Measurements from ENCODE around the gene DAW1. TPM values are rescaled to one million over a fixed set of nuclear protein-coding genes. Genes with fewer than 3 reads are reported as not detected.

Gene DAW1
- total and polyA plus RNA-seq, 10 of the 15 experiments (the other 5 are each of a cell fraction or from before 2014, with no cell fraction given) = 0.04 TPM; not detected in 9

DNA sequence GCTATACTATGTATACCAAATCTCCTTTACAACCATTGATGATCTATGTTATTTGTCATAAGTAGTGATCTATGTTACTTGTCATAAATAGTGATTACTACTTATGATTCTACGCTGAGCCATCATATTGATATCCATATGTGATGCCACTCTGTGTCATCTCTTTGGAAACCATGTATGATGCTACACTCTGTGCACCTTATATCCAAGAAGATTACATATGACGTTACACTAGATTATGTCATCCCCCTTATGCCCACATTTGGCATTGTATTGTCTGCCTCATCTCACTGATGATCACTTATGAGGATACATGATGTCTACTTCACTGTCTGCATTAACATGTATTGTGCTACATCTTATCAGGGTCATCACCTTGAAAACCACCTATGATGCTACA is 42.9 kb downstream of the DAW1 start:
- DNase-seq (ENCODE audit: low read depth, low spot score) (no peak), ATAC-seq (no peak), FAIRE-seq (no peak)
- no peak overlapping the region for H2AFZ ChIP-seq (ENCODE audit: control insufficient read depth, low read depth, low read length)
- RAD21 ChIA-PET (ENCODE audit: unreplicated experiment) = no interaction called here
- H3K27ac ChIP-seq (ENCODE audit: control insufficient read depth, insufficient read depth) = no peak overlapping the region
- no peak for TF ChIP-seq HDGF (IDR thresholded peaks at IDR 0.05)
- TF ChIP-seq, protein P1, sequence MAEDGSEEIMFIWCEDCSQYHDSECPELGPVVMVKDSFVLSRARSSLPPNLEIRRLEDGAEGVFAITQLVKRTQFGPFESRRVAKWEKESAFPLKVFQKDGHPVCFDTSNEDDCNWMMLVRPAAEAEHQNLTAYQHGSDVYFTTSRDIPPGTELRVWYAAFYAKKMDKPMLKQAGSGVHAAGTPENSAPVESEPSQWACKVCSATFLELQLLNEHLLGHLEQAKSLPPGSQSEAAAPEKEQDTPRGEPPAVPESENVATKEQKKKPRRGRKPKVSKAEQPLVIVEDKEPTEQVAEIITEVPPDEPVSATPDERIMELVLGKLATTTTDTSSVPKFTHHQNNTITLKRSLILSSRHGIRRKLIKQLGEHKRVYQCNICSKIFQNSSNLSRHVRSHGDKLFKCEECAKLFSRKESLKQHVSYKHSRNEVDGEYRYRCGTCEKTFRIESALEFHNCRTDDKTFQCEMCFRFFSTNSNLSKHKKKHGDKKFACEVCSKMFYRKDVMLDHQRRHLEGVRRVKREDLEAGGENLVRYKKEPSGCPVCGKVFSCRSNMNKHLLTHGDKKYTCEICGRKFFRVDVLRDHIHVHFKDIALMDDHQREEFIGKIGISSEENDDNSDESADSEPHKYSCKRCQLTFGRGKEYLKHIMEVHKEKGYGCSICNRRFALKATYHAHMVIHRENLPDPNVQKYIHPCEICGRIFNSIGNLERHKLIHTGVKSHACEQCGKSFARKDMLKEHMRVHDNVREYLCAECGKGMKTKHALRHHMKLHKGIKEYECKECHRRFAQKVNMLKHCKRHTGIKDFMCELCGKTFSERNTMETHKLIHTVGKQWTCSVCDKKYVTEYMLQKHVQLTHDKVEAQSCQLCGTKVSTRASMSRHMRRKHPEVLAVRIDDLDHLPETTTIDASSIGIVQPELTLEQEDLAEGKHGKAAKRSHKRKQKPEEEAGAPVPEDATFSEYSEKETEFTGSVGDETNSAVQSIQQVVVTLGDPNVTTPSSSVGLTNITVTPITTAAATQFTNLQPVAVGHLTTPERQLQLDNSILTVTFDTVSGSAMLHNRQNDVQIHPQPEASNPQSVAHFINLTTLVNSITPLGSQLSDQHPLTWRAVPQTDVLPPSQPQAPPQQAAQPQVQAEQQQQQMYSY (CRISPR knock-in tag; IDR thresholded peaks at IDR 0.05) = no peak
- no peak for TF ChIP-seq TBL1XR1 (IDR thresholded peaks at IDR 0.05; ENCODE audit: low read depth, low read length)
- no peak for TF ChIP-seq JUND (IDR thresholded peaks at IDR 0.05; ENCODE audit: low read depth, low read length)
- no peak for TF ChIP-seq PML (IDR thresholded peaks at IDR 0.05; ENCODE audit: low read length)
- no peak for TF ChIP-seq STAT1 (conservative IDR thresholded peaks at IDR 0.05)
- no peak for TF ChIP-seq MEF2B (IDR thresholded peaks at IDR 0.05; ENCODE audit: partially characterized antibody, poor library complexity, severe bottlenecking)
- no peaks in the 10 kb centered on the region for H4K20me1 ChIP-seq (ENCODE audit: control insufficient read depth, insufficient read depth)
- no peaks in the 10 kb centered on the region for H3K36me3 ChIP-seq (ENCODE audit: control insufficient read depth in 2 of 2, insufficient read depth in 2 of 2, low read length in 1 of 2)
- no peaks in the 10 kb centered on the region for H3K79me2 ChIP-seq (ENCODE audit: control insufficient read depth, insufficient read depth, low read length)
- CTCF ChIA-PET = no interaction called here
- POLR2A ChIA-PET = no interaction called here
- H3K4me1 ChIP-seq (ENCODE audit: control insufficient read depth, insufficient read depth, low read length) = no peaks in the 10 kb centered on the region
- no peak overlapping the region for H3K4me2 ChIP-seq (ENCODE audit: control insufficient read depth, insufficient read depth)
- no peaks in the 10 kb centered on the region for H3K9me3 ChIP-seq (replicated peaks; ENCODE audit: control insufficient read depth, insufficient read depth, low read length)
- no TSS peak for BruUV-seq (replicated peaks)
- intact Hi-C loops (cut with micrococcal nuclease; ENCODE audit: unreplicated experiment) = no loop called here
- SMC1A ChIA-PET (ENCODE audit: uncharacterized antibody, unreplicated experiment) = no interaction called here
- WGBS (ENCODE audit: insufficient coverage, insufficient replicate concordance, low lambda C conversion rate, missing lambda C conversion rate) = 4% methylated on average over 2 of the region's 2 CpGs
- H3K4me3 ChIP-seq = no peak overlapping the region
- in situ Hi-C loops (cut with MboI) = no loop called here
- no peak overlapping the region for H3K9ac ChIP-seq (ENCODE audit: control insufficient read depth, insufficient read depth, low read length)
- H3K27me3 ChIP-seq (replicated peaks in 1 of 2; ENCODE audit: control insufficient read depth in 2 of 2, insufficient read depth in 2 of 2, low read length in 1 of 2) = no peaks in the 10 kb centered on the region

Data from GM12878 (cell line).